Activated B cell treated with CpG ODN at 0.5 μM for 24 hours (primary cell): Measurements from ENCODE around the gene SYNE3. TPM values are rescaled to one million over a fixed set of nuclear protein-coding genes. Genes with fewer than 3 reads are reported as not detected.
A peak's percentile ranks its signal among the peaks of the same experiment; 100 is the strongest.

ENCODE experiments used
- ATAC-seq: fragments of 200-7000 bp; cut with Tn5 transposase; one replicate; pipeline ENCODE4 v1.10.0; 2021; ENCODE audit warnings: low read depth, mild to moderate bottlenecking, moderate library complexity
- CTCF ChIA-PET: fragments of 350-600 bp; sonication (Branson Sonifier 250); formaldehyde crosslinking; loops from one replicate; lab custom pipeline; 2021; ENCODE audit warnings: antibody characterized with exemption; lab: Charles Lee
- POLR2A ChIA-PET: fragments of 350-600 bp; sonication (Branson Sonifier 250); formaldehyde crosslinking; loops from one replicate; lab custom pipeline; 2021; ENCODE audit warnings: antibody characterized with exemption; lab: Charles Lee
- DNase-seq: peaks from one replicate; pipeline ENCODE4 v3.0.0; 2022
- H3K27ac Mint-ChIP-seq: one replicate; pipeline ENCODE4 v1.8.0; 2020; ENCODE audit warnings: mixed read lengths
- H3K27me3 Mint-ChIP-seq: one replicate; pipeline ENCODE4 v1.8.0; 2021; ENCODE audit warnings: mixed read lengths
- H3K36me3 Mint-ChIP-seq: one replicate; pipeline ENCODE4 v1.8.0; 2021; ENCODE audit warnings: low read depth, mixed read lengths
- H3K4me1 Mint-ChIP-seq: one replicate; pipeline ENCODE4 v1.8.0; 2021; ENCODE audit warnings: mixed read lengths
- H3K4me3 Mint-ChIP-seq: one replicate; pipeline ENCODE4 v1.8.0; 2020; ENCODE audit warnings: mild to moderate bottlenecking, mixed read lengths
- H3K9me3 Mint-ChIP-seq: one replicate; pipeline ENCODE4 v1.8.0; 2020; ENCODE audit warnings: mixed read lengths
- intact Hi-C: fragments of 100-400 bp; cut with micrococcal nuclease; formaldehyde crosslinking; loops from one replicate; pipeline ENCODE4 v1.15.1; 2024
- total RNA-seq: library from RNA; stranded (reverse); gene quantifications from 2 replicates; pipeline ENCODE4 v1.2.3, GENCODE V29; 2022
- TF ChIP-seq, protein P1 (sequence below): fragments of 200-600 bp; IDR thresholded peaks from one replicate; pipeline ENCODE4 v1.8.0; 2022; ENCODE audit warnings: antibody characterized with exemption, mild to moderate bottlenecking

The SYNE3 gene
- total RNA-seq, 1 donor from 2014 or later: 104 TPM

DNA sequence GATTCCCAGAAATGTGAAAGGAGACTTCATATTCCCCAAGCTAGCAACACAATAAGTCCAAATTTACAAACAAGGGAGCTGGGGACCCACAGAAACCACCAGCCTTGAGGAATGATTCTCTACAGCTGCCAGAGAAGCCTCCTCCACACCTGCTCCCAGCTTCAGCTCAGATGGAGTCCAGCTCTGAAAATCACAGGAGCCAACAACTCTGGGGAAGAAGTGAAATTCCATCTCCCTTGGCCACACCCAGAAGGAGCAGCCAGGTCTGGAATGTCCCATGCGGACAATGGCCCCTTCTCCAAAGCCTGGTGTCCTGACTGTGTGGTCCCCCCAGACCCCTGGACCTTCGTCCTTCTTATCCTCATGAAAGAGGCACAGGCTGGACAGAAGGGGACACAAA is 45.4 kb downstream of the SYNE3 start:
- peaks cover 27% of the 10 kb centered on the region for H3K4me1 Mint-ChIP-seq
- intact Hi-C loops: no loop called here
- ChIA-PET POLR2A (no interaction called here), CTCF (no interaction called here)
- H3K27ac Mint-ChIP-seq: no peak overlapping the region
- H3K36me3 Mint-ChIP-seq: peaks cover 85% of the 10 kb centered on the region
- TF ChIP-seq, protein P1, sequence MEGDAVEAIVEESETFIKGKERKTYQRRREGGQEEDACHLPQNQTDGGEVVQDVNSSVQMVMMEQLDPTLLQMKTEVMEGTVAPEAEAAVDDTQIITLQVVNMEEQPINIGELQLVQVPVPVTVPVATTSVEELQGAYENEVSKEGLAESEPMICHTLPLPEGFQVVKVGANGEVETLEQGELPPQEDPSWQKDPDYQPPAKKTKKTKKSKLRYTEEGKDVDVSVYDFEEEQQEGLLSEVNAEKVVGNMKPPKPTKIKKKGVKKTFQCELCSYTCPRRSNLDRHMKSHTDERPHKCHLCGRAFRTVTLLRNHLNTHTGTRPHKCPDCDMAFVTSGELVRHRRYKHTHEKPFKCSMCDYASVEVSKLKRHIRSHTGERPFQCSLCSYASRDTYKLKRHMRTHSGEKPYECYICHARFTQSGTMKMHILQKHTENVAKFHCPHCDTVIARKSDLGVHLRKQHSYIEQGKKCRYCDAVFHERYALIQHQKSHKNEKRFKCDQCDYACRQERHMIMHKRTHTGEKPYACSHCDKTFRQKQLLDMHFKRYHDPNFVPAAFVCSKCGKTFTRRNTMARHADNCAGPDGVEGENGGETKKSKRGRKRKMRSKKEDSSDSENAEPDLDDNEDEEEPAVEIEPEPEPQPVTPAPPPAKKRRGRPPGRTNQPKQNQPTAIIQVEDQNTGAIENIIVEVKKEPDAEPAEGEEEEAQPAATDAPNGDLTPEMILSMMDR: no peak
- ATAC-seq (no peak), DNase-seq (no peak)
- no peaks in the 10 kb centered on the region for H3K27me3 Mint-ChIP-seq
- no peaks in the 10 kb centered on the region for H3K9me3 Mint-ChIP-seq
- no peak overlapping the region for H3K4me3 Mint-ChIP-seq

DNA sequence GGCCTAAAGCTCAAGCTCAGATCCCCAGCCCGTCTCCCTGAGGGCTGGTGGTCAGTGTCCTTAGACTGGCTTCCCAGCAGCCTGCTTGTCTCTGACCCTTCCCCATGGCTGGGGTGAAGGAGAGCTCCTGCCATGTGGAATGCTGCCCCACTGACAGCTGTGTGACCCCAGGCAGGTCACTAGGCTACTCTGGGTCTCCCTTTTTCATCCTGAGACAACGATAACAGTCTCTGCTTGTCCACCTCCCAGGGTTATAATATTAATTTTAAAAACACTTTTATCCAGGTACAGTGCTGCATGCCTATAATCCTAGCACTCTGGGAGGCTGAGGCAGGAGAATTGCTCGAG is 47.3 kb downstream of the SYNE3 start:
- ChIA-PET POLR2A (interaction anchor here (1.3 kb wide), 1 partner anchor 10 kb away, joined by 5 read pairs; no protein-coding TSS in a partner anchor), CTCF (interaction anchor here (1.6 kb wide), 1 partner anchor 58 kb away, joined by 4 read pairs; no protein-coding TSS in a partner anchor)
- TF ChIP-seq, protein P1: no peak
- Mint-ChIP-seq H3K4me1 (peaks cover 40% of the 10 kb centered on the region), H3K4me3 (no peak overlapping the region), H3K9me3 (no peaks in the 10 kb centered on the region), H3K27ac (no peak overlapping the region), H3K36me3 (peaks cover 90% of the 10 kb centered on the region), H3K27me3 (no peaks in the 10 kb centered on the region)
- ATAC-seq (no peak), DNase-seq (no peak)
- intact Hi-C loops: no loop called here

DNA sequence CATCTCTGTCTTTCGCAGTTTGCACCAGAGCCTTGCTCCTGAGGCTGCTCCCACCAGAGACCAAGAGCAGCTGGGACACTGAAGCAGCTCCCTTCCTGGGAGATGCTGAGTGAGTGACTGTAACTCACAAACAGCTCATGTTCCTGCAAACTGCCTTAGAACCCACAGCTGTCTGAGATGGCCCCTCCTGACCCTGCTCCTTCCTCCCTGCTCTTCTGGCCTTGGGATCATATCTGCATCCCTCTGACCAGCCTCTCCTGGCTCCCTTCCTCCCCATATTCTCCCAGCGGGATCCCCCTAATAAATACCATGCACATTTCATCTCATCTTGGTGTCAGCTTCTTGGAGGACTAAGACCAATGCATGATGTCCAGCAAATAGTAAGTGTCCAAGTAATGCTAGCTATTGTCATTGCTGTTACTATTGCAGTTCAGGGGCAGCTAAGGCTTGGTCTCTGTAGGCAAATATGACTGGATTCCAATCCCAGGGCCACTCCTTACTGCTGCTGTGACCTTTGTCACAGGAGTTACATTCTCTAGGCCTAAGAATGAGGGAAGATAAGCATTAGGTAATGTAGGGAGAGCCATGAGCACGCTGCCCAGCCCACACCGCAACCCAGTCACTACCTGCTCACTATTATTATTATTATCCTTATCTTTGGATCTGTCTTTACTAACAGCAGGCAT is 47.9 kb downstream of the SYNE3 start:
- POLR2A ChIA-PET: interaction anchor here (1.2 to 1.3 kb wide), 2 partner anchors 10 to 47 kb away, joined by 3 to 5 read pairs; no protein-coding TSS in a partner anchor
- ATAC-seq (no peak), DNase-seq (no peak)
- TF ChIP-seq, protein P1: no peak
- H3K27me3 Mint-ChIP-seq: no peaks in the 10 kb centered on the region
- peaks cover 40% of the 10 kb centered on the region for H3K4me1 Mint-ChIP-seq
- H3K36me3 Mint-ChIP-seq: peaks cover 90% of the 10 kb centered on the region
- no peaks in the 10 kb centered on the region for H3K9me3 Mint-ChIP-seq
- no peak overlapping the region for H3K27ac Mint-ChIP-seq
- no peak overlapping the region for H3K4me3 Mint-ChIP-seq
- intact Hi-C loops: no loop called here
- CTCF ChIA-PET: interaction anchor here (1.6 kb wide), 1 partner anchor 59 kb away, joined by 4 read pairs; no protein-coding TSS in a partner anchor

DNA sequence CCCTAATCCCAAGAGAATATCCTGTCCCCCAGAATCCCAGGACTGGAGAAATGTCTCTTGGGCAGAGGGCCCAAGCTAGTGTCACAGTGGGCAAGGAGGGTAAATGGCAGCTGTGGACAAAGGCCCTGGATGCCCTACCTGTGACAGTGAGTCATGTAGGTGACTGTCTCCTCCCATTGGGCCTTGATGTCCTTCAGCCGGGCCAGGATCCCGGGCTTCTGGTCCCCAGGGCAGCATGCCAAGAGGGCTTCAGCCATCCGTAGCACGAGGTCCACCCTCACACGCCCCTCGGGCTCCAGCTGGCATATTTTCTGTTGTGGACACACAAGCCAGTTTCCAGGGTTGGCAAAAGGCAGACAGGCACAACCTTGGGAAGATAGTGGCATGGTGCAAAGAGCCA is 48.8 kb downstream of the SYNE3 start:
- Mint-ChIP-seq H3K36me3 (peaks cover 86% of the 10 kb centered on the region), H3K4me3 (no peak overlapping the region), H3K9me3 (no peaks in the 10 kb centered on the region), H3K4me1 (peaks cover 40% of the 10 kb centered on the region), H3K27ac (no peak overlapping the region), H3K27me3 (no peaks in the 10 kb centered on the region)
- CTCF ChIA-PET: interaction anchor here (1.6 kb wide), 1 partner anchor 25 kb away, joined by 3 read pairs; no protein-coding TSS in a partner anchor
- DNase-seq: no peak
- POLR2A ChIA-PET: interaction anchor here (1.2 to 1.3 kb wide), 2 partner anchors 11 to 48 kb away, joined by 3 to 5 read pairs; no protein-coding TSS in a partner anchor
- ATAC-seq: no peak
- TF ChIP-seq, protein P1: no peak
- intact Hi-C loops: no loop called here

DNA sequence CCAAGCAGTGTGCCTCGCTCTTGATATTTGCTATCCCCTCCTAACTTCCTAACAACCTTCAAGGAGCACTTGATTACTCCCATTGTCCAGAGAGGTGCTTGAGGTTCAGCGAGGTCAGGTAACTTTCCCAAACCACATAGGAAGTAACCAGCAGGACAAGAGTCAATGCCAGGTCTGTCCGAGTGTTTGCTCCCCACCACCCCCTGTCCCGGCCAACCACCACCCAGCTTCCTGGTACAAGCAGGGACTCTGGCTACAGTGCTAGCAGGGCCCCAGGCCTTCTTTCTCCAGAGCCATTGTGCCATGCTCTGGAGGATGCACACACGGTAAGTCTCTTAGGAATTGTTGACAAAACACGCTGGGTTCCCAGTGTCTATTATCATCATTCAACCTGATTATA is 49.2 kb downstream of the SYNE3 start:
- Mint-ChIP-seq H3K36me3 (peaks cover 84% of the 10 kb centered on the region), H3K27me3 (no peaks in the 10 kb centered on the region), H3K4me3 (no peak overlapping the region), H3K4me1 (peaks cover 40% of the 10 kb centered on the region), H3K9me3 (no peaks in the 10 kb centered on the region), H3K27ac (peak overlapping the region; percentile 50)
- DNase-seq (no peak), ATAC-seq (no peak)
- intact Hi-C loops: no loop called here
- POLR2A ChIA-PET: no interaction called here
- CTCF ChIA-PET: interaction anchor here (1.6 kb wide), 1 partner anchor 25 kb away, joined by 3 read pairs; no protein-coding TSS in a partner anchor
- TF ChIP-seq, protein P1: no peak

Other genes with a start within 250 kb of the SYNE3 start
- gene CLMN, start 196.7 kb downstream of the SYNE3 start, total RNA-seq: 23.4 and 23.9 TPM in 2 replicates
- gene GLRX5, start 18.4 kb upstream of the SYNE3 start, total RNA-seq: 20.5 and 22.4 TPM in 2 replicates
- 1.1 and 1.2 TPM in 2 replicates for gene TCL1B, start 169.8 kb upstream of the SYNE3 start, total RNA-seq
- gene TCL1A, start 197.5 kb upstream of the SYNE3 start, total RNA-seq: 228 and 234 TPM in 2 replicates